ENCODE measurements around the gene CREB3L4. TPM values are rescaled to one million over a fixed set of nuclear protein-coding genes. Genes with fewer than 3 reads are reported as not detected.

Gene CREB3L4
- total RNA-seq, 2 donors from 2014 or later = 0.66 to 14.0 TPM

DNA sequence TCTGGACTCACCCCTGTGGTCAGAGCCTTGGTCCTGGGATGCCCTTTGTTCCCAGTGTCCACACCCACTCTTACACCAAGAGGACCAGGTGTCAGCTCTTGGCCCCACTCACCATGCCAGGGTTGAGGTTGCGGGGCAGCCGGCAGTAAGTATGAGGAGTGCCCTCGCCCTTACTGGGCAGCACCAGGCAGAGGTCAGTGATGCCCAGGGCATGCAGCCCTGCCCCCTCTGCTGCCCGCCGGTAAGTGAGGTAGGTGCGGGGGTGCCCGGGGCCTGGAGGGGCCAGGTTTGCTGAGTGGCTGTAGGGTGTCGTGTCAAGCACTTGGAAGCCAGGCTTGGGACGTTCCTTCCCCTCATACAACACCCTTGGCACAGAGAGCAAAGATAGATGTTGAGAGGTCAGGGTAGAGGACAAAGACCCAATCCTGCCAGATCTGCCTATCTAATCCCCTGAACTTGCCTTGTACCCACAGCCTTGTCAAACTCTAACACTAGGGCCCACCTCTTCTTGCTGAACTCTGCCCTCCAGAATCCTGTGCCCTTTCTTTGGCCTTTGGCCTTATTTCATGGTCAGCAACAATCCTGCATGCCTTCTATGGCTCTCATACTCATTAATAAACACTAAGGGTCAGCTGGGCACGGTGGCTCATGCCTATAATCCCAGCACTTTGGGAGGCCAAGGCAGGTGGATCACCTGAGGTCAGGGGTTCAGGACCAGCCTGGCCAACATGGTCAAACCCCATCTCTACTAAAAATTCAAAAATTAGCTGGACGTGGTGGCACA is 24.7 kb upstream of the CREB3L4 start:
- TF ChIP-seq, protein P1, sequence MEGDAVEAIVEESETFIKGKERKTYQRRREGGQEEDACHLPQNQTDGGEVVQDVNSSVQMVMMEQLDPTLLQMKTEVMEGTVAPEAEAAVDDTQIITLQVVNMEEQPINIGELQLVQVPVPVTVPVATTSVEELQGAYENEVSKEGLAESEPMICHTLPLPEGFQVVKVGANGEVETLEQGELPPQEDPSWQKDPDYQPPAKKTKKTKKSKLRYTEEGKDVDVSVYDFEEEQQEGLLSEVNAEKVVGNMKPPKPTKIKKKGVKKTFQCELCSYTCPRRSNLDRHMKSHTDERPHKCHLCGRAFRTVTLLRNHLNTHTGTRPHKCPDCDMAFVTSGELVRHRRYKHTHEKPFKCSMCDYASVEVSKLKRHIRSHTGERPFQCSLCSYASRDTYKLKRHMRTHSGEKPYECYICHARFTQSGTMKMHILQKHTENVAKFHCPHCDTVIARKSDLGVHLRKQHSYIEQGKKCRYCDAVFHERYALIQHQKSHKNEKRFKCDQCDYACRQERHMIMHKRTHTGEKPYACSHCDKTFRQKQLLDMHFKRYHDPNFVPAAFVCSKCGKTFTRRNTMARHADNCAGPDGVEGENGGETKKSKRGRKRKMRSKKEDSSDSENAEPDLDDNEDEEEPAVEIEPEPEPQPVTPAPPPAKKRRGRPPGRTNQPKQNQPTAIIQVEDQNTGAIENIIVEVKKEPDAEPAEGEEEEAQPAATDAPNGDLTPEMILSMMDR (IDR thresholded peaks at IDR 0.05) = no peak
- TF ChIP-seq POLR2A (IDR thresholded peaks at IDR 0.05) = no peak
- 89 to 100% methylated on average over 3 to 11 of the region's 11 CpGs for WGBS, 2 donors
- no peak overlapping the region for H3K27ac ChIP-seq
- H3K27me3 ChIP-seq = no peaks in the 10 kb centered on the region
- H3K9me3 ChIP-seq = no peaks in the 10 kb centered on the region
- peaks cover 3 to 4% of the 10 kb centered on the region in 2 donors for H3K36me3 ChIP-seq (replicated peaks in 1 of 2; ENCODE audit: insufficient read depth in 1 of 2, low read depth in 2 of 2)
- H3K4me1 ChIP-seq = peaks cover 26% of the 10 kb centered on the region
- intact Hi-C loops (cut with DNase I) = loop anchor here (10.0 kb wide), 1 partner anchor 138 kb away; no protein-coding TSS in a partner anchor
- no peak overlapping the region for H3K4me3 ChIP-seq
- ATAC-seq (no peak), DNase-seq (no peak)

DNA sequence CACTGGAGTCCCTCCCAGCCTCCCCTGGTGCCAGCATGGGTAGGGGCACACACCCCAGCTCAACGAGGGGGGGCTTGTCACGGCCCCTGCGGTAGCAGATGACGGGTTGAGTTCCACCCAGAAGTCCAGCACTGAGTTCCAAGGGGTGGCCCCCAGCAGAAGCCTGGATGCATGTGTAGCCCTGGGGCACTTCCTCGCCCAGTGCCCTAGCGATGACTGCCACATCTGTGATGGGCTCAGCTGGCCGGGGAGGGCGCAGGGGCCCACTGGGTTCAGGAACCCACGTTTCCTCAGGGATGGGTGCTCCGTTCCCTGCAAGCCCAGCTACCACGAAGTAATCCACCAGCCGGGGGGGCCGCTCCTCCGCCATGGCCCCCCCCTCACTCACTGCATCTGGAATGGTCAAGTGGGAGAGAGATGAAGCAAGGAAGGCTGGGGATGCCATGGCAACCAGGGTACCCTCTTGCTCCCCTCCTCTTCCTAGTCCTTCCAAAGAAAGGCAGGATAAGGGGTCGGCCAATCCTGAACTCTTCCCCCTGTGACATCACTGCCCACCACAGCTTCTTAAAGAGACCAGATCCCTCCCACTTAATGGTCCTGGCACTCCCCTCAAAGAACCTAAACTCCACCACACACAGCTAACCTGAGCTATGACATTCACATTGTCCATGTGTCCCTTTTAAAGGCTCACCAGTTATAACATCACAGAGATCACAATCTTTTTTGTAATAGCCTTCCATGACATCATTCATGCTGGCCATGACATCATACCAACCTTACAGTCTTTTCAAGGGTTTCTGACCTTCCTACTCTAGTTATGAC is 23.5 kb upstream of the CREB3L4 start:
- intact Hi-C loops (cut with DNase I) = loop anchor here (10.0 kb wide), 1 partner anchor 139 kb away; no protein-coding TSS in a partner anchor
- Histone ChIP-seq H3K27me3 (no peaks in the 10 kb centered on the region), H3K9me3 (no peaks in the 10 kb centered on the region), H3K36me3 (replicated peaks in 1 of 2; ENCODE audit: insufficient read depth in 1 of 2, low read depth in 2 of 2) (peaks cover 3 to 6% of the 10 kb centered on the region in 2 donors), H3K27ac (peak overlapping the region in 2 of 4 donors; percentile 95), H3K4me1 (peaks cover 26% of the 10 kb centered on the region), H3K4me3 (no peak overlapping the region)
- ATAC-seq (no peak), DNase-seq (no peak)
- no peak for TF ChIP-seq POLR2A (IDR thresholded peaks at IDR 0.05)
- TF ChIP-seq, protein P1 (IDR thresholded peaks at IDR 0.05) = no peak
- WGBS, 2 donors = 73 to 85% methylated on average over 11 to 15 of the region's 15 CpGs

DNA sequence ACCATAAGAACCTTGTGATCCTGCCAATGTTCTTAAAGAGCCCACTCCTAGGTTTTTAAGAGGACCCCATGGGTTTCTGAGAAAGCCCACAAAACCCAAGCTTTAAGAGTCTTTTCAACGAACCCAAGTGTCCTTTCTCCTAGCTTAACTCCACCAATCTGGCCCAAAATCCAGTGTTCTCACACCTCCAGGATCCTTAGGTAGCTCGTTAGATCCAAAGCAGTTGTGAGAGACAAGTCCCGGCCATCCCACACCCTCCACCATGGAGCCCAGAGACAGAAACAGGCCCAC is 22.9 kb upstream of the CREB3L4 start:
- Histone ChIP-seq H3K27ac (peak overlapping the region in 3 of 4 donors; percentile 85 to 95 (median 95)), H3K4me3 (no peak overlapping the region)
- intact Hi-C loops (cut with DNase I) = loop anchor here (10.0 kb wide), 1 partner anchor 140 kb away; no protein-coding TSS in a partner anchor

DNA sequence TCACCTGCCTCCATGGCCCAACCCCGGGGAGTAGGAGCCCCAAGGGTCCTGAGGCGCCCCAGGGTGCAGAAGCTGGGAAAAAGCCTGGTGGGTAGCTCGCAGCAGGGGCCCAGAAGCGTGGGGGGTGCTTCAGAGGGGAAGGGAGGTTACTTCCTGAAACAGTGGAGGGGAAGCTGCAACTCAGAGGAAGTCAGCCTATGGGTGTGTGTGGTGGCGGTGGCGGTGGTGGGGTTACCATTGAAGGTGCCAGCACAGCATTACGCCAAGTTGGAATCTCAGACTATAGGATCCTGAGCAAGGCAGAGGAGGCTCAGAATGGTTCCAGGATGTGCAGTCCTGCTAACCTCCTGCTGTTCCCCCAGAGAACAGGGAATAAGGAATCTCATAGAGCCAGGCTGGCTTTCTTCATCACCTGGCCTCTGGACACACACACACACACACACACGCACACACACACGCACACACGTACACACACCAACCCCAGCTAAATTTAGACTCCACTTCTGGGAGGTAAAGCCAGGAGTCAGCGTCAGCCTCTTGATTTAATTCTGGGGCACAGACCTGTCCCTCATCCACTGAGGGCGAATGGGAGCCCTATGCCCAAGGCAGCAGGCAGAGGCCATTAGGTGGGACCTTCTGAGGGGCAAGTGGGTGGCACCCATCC is 22.4 kb upstream of the CREB3L4 start:
- no peaks in the 10 kb centered on the region for H3K9me3 ChIP-seq
- WGBS, 2 donors = 26 to 71% methylated on average over 7 to 11 of the region's 12 CpGs
- H3K27me3 ChIP-seq = no peaks in the 10 kb centered on the region
- peak overlapping the region; percentile 32 to 74 for H3K4me3 ChIP-seq
- peaks cover 0 to 2% of the 10 kb centered on the region in 2 donors for H3K36me3 ChIP-seq (replicated peaks in 1 of 2; ENCODE audit: insufficient read depth in 1 of 2, low read depth in 2 of 2)
- TF ChIP-seq, protein P1 (IDR thresholded peaks at IDR 0.05) = no peak
- no peak for TF ChIP-seq POLR2A (IDR thresholded peaks at IDR 0.05)
- ATAC-seq = no peak
- peaks cover 26% of the 10 kb centered on the region for H3K4me1 ChIP-seq
- H3K27ac ChIP-seq = peak overlapping the region; percentile 79 to 95 (median 90)
- intact Hi-C loops (cut with DNase I) = loop anchor here (10.0 kb wide), 1 partner anchor 140 kb away; no protein-coding TSS in a partner anchor
- DNase-seq = peak in 3 of 4 donors; percentile 29 to 71 (median 30)

More for the DNA sequence above, 22.9 kb upstream of the CREB3L4 start:
- peaks cover 26% of the 10 kb centered on the region for H3K4me1 ChIP-seq
- DNase-seq = no peak
- no peak for ATAC-seq
- no peak for TF ChIP-seq POLR2A (IDR thresholded peaks at IDR 0.05)
- TF ChIP-seq, protein P1 (IDR thresholded peaks at IDR 0.05) = no peak
- H3K27me3 ChIP-seq = no peaks in the 10 kb centered on the region
- WGBS, 2 donors = 58 to 73% methylated on average over 3 of the region's 3 CpGs
- H3K36me3 ChIP-seq (replicated peaks in 1 of 2; ENCODE audit: insufficient read depth in 1 of 2, low read depth in 2 of 2) = peaks cover 3 to 5% of the 10 kb centered on the region in 2 donors
- no peaks in the 10 kb centered on the region for H3K9me3 ChIP-seq
